NCI-H1105 (cell line): Measurements from ENCODE around the gene LTF.
"Not testable (repeated sequence)": the region's sequence is repeated elsewhere in the genome, so short reads cannot be mapped to it uniquely, and the experiment has no call there.

Source experiments
- DNase-seq: peaks from one replicate; lab custom pipeline; 2025; lab: John Stamatoyannopoulos, UW

The LTF gene

DNA sequence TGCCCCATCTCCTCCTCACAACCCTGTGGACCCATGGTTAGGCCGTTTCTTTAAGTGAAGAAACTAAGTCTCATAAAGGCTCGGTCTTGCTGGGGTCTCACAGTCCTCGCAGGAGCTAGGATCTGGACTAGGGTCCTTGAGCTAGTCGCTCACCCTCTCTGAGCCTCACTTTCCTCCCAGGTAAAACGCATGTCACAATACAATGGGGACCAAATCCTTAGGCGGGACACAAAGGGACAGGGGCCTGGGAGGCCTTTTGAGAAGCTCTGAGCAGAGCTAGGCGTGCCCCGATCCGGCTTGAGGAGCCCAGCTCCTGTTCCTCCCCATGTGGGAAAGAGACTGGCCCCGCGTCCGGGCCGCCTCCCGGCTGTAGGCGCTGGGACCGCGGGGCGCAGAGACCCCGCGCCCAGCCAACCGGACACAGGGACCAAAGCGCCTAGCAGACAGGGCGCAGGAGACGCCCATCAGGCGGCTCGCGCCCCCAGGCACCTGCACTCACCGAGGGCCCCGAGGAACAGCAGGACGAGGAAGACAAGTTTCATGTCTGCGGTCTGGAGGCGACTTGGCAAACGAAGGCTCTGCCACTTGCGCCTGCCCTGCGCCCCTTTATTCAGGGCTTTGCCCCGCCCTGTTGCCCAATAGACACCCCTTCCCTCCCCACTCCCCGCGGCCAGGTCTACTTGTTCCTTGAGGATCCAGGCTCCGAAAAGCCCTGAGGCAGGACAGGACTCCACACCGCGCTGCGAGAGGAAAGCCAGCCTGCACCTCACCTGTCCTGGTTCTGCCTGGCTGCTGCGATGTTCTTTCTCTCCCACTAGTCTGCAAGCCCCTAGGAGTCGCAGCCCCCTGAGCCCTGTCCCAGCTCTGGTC, at the start of gene LTF:
Gene LTF (minus strand): TSS at position 580 of the 870 bp plus-strand sequence. CDS start 38 bp downstream, at position 542.
- DNase-seq = no peak

DNA sequence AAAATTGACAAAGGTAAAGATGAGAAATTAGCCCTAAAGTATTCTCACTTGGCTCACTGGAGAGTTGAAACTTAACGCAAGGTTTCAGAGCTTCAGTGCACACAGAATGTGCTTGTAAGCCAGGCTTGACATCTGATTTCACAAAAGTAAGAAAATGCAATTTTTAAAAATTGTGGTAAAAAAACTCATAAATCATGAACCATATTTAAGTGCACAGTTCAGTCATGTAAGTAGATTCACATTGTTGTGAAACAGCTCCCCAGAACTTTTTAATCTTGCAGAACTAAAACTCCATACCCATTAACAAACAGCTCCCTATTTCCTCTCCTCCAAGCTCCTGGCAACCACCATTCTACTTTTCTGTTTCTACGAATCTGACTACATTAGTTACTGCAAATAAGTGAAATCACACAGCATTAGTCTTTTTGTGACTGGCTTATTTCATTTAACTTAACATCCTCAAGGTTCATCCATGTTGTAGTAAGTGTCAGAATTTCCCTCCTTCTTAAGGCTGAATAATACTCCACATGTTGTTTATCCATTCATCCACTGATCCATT, 47.6 kb upstream of the LTF start:
- DNase-seq = no peak

DNA sequence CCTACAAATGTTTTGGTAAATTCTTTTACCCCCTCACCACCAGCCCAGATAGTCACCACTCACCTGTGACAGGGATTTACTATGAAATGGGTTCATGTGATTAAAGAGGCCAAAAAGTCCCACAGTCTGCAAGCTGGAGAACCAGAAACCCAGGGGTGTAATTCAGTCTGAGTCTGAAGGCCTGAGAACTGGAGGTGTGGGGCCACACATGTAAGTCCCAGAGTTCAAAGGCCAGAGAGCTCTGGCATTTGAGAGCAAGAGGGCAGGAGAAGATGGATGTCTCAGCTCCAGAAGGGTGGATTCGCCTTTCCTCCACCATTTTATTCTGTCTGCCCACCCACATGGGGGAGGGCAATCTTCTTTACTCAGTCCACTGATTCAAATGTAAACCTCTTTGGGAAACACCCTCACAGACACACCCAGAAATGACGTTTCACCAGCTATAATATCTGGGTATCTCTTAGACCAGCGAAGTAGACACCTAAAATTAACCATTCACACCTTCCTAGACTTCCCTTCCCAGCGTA, 45.0 kb upstream of the LTF start:
- no peak for DNase-seq

DNA sequence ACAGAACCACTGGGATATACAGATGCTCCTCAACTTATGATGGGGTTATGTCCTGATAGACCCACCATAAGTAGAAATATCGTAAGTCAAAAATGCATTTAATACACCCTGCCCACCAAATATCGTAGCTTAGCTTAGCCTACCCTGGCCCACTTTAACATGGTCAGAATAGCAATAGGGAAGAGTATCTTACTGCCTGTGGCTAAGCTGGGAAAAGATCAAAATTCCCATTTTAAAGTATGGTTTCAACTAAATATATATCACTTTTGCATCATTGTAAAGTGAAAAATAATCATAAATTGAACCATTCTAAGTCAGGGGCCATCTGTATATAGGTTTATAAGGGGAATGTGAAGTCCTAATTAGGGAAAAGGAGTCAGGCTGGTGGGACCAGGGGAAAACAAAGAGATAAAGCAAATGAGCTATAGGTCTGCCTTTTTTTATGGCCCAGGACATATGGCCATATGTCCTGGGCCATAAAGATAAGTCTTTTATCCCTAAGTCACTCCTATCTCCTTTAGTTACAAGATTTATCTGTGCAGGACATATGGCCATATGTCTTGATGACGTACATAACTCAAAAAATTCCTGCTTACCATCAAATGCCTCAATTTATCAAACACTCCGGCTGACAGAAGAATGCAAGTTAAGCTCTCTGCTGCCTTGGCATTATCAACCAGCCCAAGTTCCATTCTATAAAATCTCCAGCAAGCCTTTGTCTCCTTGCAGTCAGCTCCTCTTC, 44.3 kb upstream of the LTF start:
- no peak for DNase-seq

DNA sequence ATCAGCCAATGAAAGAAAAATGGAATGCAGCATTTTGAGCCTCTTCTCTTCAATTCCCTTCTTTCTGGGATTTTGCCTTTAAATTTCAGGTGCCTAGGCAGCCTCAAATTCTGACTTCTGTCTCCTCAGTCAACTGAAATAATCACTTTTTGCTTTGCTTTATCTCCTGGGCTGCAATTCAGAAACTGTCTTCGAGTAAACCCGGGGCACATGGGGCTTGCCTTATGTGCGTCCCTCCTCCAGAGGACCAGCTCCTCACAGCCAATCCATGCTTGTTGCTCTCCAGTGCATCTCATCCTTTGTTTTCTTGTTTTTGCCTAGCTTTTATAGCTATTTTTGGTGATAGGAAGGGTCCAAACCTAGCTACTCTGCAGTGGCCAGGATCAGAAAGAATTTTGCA, 41.8 kb upstream of the LTF start:
- no peak for DNase-seq

DNA sequence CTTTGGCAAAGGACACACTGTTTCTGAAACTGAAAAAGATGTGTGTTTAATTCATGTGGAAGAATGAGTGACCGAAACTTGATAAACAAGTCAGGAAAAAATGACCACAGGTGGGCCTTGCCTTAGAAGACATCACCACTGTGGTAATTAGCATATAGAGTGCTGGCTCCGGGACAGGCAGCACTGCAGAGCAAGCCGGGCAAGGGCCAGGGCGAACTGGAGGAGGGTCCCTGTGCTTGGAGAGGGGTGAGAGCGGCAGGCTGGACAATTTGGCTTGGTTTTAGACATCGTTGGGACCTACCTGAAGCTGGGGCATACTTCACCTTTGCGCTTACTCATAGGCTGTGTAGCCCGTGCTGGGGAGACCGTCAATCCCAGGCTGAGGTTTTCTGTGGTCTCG, 41.2 kb upstream of the LTF start:
- DNase-seq = no peak

DNA sequence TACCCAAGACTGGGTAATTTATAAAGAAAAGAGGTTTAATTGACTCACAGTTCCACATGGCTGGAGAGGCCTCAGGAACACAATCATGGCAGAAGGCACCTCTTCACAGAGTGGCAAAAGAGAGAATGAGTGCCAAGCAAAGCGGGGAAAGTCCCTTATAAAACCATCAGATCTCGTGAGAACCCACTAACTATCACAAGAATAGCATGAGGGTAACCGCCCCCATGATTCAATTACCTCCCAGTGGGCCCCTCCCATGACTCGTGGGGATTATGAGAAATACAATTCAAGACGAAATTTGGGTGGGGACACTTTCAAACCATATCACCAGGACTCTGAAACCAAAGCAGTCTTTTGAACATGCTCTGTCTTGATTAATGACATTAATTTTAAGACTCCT, 40.1 kb upstream of the LTF start:
- no peak for DNase-seq

DNA sequence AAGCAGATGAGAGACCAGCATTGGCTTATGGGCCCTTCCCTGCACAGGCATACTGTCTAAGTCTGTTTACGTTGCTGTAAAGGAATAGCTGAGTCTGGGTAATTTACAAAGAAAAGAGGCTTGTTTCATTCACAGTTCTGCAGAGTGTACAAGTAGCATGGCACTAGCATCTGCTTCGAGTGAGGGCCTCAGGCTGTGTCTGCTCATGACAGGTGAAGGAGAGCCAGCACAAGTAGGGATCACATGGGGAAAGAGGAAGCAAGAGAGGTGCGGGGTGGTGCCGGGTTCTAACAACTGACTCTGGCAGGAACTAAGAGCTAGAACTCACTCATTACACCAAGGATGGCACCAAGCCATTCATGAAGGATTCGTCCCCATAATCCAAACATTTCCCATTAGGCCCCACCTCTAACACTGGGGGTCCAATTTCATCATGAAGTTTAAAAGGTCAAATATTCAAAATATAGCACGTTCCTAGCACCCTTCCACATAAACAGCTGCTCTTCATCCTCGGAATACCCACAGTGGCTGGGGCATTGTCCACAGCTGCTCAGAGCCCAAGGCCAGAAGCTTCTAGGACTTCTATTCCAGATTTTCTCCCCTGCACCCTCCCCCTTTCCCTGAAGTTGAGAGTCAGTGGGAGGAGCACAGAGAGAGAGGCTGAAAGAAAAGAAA, 38.6 kb upstream of the LTF start:
- no peak for DNase-seq

DNA sequence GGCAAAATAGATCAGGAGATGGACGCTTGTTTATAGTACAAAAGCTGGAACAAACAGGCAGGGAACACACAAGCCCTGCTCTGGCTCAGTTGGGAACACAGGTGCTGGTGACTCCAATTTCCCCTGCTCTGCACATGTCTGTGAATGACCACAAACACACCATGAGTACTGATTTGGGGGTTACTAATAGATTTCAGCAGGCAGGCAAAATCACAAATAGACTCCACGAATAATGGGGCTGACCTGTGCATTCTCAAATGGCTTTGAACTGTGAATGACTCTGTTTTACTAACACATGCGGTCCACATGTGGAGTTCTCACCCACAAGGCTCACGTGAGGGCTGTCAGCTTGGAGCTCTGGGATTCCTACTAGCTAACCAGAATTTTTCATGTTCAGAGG, 37.0 kb upstream of the LTF start:
- no peak for DNase-seq

DNA sequence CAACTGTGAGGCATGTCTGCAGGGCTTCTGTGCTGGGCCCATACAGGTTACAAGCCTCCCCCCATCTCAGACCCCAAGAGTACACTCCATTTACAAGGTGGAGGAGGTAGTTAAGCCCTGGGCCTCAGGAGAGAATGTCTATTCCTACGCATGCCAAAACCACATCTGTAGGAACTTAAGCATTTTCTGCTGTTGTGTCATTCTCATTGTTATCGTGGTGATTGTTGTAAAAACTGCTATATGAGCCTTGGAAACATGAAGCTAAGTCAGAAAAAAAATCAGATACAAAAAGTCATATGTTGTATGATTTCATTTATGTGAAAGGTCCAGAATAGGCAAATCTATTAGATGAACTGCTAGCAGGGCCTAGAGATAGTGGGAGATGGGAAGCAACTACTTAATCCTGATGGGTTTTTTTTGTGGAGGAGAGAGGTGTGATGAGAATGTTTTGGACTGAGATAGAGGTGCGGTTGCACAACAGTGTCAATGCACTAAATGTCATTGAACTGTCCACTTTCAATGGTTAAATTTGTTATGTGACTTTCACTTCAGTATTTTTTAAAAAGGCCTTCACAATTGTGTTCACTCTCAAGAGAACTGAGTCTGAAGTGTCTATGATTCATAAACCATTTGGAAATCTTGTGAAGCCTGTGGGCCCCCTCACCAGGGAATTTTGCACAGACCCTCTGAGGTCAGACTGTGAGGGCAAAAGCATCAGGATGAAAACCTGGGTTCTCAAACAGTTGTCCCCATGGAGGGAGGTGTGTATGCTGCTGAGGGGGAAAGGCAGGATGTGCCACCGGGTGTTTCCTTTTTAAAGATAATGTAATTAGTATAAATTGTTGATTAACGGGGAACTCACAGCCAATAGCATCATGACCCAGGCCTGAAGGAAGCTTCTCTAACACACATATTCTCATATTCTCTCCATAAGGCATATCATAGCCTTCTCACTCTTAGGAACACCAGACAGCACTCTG, 36.2 kb upstream of the LTF start:
- DNase-seq = no peak

DNA sequence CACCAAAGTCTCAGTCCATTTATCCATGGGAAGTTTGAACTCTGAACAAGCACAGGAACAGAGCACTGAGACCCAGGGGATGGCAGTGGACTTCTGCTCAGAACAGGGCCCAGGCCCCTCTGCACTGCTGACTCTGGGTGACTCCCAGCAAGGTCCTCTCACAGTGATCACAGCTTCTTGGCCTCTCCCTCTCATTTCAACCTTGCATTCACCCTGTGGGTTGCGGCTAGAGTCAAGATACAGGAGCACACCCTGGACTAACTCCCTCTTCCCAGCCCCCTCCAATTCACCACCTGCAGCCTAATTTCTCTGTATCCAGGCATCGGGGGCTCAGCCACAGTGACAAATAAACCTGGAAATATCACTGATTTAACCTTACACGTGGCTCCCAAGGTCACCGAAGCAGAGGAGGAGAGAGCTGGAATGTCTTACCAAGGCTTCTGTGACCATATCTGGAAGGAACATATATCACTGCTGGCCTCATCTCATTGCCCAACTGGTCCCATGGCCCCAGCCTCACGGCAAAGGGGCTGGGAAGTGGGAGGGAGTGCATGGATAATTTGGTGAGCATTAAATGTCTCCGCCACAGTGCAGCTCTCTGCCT, 34.3 kb upstream of the LTF start:
- DNase-seq = no peak

DNA sequence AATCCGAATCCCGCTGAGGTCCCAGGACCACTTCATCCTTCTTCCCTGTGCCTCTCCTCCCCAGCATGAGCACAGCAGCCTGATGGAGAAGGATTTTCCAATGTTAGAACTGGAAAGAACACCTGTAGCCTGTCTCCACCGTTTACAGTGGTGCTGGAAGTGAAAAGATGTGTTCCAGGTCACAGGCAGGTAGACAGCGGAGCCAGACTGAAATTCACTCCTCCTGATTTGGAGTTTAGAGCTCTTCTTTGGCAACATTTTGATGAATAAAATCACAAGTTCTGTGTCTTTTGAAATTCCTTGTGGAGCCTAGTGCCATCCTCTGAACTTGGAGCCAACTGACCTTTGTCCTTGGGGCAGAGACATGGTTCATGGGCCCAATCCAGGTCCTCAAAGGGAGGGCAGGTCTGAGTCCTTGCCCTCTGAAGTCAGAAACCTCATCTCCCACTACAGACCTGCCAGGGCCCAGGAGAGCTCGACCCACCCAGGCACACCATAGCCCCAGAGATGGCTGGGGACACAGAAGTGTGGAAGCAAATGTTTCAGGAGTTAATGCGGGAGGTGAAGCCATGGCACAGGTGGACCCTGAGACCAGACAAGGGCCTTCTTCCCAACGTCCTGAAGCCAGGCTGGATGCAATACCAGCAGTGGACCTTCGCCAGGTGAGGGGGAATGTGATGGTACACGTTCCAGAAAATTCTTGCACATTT, 33.0 kb upstream of the LTF start, which contains the start of gene RTP3:
Gene RTP3 (plus strand): TSS at position 421 of the 710 bp plus-strand sequence. CDS start 87 bp downstream, at position 508.
- DNase-seq = no peak

DNA sequence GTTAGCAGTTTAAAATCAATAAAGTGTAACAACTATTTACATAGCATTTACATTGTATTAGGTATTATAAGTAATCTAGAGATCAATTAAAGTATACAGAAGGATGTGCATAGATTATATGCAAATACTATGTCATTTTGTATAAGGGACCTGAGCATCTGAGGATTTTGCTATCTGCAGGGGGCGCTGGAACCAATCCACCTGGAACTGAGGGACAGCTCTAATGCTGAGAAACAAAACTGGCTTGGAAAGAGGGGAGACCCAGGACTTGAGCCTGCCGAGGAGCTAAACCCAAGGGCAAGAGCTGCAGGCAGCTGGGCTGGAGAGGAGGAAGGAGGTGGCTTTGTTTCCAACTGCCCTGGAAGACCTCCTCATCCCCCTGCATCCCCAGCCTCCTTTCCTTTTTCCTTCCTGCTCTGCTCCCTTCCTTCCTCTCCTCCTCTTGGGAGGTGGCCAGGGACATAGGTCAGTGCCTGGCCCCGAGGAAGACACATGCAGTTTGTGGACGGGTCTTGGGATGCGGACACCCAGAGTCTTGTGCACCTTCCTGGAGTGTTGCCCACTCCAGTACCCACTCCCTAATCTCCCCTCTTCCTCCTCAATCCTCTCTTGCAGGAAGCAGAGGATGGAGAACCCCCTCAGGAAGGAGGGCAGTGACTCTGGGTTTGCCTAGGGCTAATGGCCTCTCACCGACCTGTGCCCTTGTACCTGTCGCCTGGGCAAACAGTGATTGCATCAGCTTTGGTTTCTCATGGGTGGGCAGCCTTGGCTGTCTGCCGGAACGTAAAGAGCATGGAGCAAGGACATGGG, 32.2 kb upstream of the LTF start:
- DNase-seq = no peak

DNA sequence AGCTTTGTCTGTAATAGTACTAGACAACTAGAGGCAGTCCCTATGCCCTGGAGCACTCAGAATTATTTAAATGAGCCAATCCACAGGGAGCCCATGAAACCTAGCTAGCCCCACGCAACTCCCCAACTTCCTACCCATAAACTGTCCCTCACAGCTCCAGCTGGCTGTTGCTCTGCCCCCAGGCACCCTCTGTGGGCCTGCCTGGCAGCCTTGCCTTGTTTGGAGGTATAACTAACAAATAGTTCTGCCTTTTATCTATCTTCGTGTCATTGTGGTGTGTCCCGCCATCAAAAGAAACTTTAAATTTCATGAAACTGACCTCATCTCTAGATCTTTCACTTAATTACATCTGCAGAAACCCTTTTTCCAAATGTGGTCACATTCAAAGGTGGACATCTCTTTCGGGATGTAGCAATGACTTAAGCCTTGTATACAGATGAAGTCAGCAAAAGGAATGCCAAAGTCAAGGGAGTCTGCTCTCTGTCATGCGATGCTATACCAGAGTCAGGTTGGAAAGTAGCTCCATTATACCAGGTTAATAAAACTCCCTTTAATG, 31.3 kb upstream of the LTF start:
- DNase-seq = no peak

DNA sequence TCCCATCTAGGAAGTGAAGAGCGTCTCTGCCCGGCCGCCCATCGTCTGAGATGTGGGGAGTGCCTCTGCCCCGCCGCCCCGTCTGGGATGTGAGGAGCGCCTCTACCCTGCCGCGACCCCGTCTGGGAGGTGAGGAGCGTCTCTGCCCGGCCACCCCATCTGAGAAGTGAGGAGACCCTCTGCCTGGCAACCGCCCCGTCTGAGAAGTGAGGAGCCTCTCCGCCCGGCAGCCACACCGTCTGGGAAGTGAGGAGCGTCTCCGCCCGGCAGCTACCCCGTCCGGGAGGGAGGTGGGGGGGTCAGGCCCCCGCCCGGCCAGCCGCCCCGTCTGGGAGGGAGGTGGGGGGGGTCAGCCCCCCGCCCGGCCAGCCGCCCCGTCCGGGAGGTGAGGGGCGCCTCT, 29.8 kb upstream of the LTF start:
- DNase-seq = not testable (repeated sequence)

DNA sequence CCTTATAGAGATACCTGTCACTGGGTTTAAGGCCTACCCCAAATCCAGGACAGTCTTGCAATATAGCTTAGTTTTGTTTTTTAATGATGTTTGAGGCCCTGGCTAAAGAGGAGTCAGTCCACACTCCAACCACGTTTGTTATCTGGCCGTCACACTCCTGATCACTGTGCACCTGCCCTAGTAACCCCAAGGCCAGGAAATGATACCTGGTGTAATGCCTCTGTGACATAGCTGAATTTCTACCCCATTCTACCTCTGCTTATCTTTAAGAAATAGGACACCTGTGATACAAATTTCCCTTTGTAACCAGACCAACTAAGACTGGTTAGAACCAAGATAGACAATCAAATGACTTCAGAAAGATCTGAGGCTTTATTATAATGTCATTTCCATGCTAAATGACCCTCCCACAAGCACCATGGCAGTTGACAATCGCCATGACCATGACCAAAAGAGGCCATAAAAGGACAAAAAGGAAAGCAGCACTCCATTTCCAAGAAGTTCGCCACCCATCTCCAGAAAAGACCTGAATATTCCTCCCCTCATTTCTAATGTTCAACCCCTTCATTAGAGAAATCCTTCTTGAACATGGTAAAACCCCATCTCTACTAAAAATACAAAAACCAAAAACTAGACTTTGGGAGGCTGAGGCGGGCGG, 28.3 kb upstream of the LTF start:
- no peak for DNase-seq

DNA sequence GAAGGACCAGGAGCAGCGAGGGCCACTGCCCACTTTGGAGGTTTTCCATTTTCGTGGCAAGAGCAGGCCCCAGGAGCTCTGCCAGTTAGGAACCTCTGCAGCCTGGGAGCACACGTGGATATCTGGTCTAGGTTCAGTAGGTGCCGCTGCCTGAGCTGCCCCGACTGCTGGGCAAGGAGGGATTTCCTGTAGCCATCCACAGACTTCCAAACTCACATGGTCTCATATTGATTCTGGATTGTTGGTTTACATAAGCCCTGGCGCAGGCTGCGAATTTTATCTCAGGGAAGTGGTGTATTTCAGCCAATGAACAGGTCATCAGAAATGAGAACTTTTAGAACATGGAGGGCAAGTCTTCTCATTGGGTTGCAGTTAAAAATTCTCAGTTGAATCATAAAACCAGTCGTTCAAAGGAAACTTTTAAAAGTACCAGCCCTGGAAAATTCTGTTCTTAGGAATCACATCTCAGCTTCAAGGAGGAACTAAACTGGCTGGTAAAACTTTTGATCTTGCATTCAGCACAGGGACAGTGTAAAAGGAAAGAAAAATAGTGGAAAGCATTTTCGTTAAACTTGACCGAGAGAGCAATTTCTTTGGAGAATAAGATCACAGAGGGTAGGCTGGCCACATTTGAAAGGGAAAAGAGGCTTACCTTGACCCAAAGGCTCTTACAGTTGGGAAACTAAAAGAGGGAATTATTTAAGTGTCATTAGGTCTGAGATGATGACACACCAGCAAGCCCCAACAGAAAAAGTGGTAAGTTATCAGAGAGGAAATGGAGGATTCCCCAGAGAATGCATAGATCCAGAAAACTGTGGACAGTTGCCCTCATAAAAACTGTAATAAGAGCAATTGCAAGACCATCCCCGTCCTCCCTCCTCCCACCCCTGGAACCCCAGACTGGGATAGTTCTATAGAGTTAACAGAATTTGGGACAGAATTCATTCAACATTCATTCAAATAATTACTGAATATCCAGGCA, 26.7 kb upstream of the LTF start:
- DNase-seq = no peak
